HG03060 (cell line): Measurements from ENCODE around the gene CHRNA10.

Source experiments
- ATAC-seq: cut with Tn5 transposase; IDR thresholded peaks from one replicate; pipeline ENCODE4 v1.9.1; 2021; ENCODE audit warnings: low read depth, moderate number of reproducible peaks; ENCODE audit not compliant: unreplicated experiment

CHRNA10 gene, protein sequence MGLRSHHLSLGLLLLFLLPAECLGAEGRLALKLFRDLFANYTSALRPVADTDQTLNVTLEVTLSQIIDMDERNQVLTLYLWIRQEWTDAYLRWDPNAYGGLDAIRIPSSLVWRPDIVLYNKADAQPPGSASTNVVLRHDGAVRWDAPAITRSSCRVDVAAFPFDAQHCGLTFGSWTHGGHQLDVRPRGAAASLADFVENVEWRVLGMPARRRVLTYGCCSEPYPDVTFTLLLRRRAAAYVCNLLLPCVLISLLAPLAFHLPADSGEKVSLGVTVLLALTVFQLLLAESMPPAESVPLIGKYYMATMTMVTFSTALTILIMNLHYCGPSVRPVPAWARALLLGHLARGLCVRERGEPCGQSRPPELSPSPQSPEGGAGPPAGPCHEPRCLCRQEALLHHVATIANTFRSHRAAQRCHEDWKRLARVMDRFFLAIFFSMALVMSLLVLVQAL

DNA sequence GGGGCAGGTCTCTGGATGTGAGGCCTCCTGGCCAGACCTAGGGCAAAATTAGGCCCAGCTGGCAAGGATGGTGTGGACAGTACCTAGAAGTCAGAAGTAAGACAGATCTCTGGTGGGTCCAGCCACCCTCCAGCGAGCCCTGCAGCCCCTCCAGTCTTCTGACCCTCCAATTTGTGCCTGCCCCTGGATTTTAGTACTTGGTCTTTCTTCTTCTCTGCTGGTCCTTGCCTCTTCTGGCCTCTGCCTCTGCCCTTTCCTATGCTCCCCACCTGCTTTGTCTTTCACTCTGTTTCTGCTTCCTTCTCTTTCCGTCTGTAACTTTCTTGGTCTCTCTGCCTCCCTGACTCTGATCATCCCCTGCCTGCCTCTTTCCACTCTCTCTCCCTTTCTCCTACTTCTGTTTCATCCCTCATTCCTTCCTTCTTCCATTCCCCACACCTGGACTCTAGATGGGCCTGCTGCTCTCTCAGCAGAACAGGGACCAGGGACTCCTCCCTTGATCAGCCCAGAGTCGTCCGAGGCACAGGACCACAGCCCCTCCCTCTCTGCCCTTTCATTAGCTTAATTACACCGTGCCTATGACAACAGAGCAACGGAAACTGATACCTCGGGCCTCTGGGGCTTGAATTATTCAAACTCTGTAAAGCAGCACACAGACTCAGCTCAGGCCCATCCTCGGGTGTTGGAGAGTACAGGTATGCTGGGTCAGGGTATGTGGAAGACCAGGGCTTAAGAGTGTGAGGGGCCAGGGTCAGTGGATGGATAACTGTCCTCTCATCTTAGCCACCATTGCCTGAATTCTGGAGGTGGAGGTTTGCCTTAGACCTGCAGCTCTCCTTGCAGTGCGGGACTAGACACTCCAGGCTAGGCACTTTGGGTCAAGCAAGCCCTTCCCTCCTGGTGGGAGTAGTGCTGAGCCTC is at the start of gene CHRNA10:
CHRNA10 (minus strand) TSS at position 51 of the 921 bp plus-strand sequence. CDS start 72 bp downstream, outside the sequence.
- ATAC-seq: no peak

GRCh38 chr11:3712274-3712673 is 41.1 kb upstream of the CHRNA10 start:
- no peak for ATAC-seq

- ATAC-seq: no peak
These were observed 39.5 kb upstream of the CHRNA10 start for GRCh38 chr11:3710485-3711259.

DNA sequence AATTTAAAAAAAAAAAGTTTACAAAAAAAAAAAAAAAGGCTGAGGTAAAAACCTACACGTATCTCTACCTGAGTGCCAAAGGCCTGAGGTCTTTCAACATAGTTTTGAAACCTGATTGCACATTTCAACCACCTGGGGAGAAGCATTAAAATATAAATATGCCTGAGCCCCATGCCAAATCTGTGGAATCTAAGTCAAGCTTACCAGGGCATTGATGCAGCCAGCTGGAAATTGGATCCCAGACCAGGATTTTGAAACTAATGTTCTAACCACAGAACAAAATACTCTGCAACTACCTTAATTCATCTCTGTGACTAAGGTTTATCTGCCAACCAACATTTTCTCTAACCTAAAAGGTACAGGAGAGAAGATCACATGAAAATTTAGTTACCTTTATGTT is 38.8 kb upstream of the CHRNA10 start:
- no peak for ATAC-seq

DNA sequence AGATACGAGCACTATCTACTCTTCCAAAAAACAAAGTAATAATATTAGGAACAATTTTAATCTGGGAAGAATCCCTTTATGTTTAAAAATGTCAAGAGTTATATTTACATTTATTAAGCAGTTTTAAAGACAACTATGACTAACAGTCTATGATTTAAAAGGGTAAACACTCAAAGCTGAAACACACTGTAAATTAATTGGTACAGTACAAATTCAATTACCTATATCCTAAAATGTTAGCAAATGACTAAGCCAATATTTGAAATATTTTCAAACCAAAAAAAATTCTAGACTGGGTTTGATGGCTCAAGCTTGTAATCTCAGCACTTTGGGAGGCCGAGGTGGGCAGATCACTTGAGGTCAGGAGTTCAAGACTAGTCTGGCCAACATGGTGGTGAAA is 36.0 kb upstream of the CHRNA10 start:
- no peak for ATAC-seq

GRCh38 chr11:3703383-3703782 is 32.2 kb upstream of the CHRNA10 start:
- no peak for ATAC-seq

DNA sequence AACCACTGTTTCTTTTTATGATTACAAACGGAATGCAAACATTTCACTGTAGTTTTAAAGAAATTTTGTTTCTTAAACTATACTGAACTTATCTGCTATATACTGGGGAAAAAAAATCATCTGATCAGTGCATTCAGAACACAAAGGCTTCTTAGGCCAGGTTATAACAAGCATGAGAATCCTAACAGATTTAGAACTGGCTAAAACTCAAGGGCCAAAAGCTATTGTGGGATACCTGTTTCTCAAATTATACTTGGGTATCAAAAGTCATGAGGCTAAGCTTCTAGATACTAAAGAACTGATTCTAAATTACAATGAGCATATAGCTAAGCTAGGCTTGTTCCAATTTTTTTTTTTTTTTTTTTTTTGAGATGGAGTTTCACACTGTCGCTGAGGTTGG is 29.7 kb upstream of the CHRNA10 start:
- no peak for ATAC-seq

GRCh38 chr11:3700410-3700809 is 29.2 kb upstream of the CHRNA10 start:
- ATAC-seq: no peak

DNA sequence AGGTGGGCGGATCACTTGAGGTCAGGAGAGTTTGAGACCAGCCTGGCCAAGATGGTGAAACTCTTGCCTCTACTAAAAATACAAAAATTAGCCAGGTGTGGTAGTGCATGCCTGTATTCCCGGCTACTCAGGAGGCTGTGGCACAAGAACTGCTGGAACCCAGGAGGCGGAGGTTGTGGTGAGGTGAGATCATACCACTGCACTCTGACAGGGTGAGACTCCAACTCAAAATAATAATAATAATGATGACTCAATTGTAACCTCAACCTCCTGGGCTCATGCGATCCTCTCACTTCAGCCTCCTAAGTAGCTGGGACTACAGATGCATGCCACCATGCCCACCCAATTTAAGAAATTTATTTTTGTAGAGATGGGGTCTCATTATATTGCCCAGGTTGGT is 15.6 kb upstream of the CHRNA10 start:
- ATAC-seq: no peak

DNA sequence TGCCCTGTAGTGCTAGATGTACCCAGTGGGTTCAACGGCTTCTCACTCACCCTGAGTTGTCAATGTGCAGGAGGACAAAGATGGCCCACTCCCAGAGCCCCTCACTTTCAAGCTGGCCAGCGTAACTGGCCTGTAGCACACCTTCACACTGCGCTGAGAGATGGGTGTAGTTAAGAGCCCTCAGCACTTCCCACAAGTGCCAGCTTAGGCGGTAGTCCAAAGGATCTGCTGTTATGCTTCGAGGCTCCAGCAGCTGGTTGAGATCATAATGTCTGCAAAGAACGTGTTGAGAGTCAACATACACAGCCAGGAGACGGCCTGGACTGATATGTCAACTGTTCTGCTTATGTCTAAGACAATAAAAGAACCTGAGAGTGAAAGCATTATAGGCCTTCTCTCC is 14.7 kb upstream of the CHRNA10 start:
- no peak for ATAC-seq

DNA sequence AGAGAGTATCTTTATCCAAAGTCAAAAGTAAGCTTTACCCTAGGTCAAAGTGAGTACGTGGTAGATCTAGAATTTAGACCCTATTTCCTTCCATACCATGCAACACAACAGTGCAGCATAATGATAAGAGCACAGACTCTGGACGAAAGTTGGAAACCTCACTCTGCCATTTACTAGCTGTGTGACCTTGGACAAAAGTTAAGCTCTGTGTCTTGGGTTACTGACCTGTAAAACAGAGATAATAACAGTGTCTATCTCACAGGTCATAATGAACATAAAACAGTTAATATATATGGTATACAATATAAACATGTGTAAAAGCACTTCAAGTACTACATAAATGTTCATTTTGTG is 13.6 kb upstream of the CHRNA10 start:
- no peak for ATAC-seq

- ATAC-seq: no peak
These were observed 13.1 kb upstream of the CHRNA10 start for GRCh38 chr11:3684129-3684818.

DNA sequence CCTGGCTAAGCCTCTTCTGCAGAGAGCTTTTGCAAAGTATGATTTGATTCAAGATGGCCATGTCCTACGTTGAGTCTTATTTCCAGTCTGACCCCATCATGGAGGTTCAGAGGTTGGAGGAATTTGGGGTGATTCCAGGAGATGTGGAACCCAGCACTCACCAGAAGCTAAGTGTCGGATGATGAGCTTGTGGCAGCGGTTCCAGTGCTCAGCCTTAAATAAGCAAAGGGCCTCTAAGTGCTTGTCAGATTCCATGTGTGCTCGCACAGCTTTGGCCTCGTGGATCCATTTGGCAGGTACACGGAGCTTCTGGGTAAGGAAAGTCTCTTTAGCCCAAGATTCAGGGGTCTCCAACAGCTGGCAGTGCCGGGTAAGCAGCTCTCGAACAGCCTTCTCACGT is 11.9 kb upstream of the CHRNA10 start:
- ATAC-seq: no peak

DNA sequence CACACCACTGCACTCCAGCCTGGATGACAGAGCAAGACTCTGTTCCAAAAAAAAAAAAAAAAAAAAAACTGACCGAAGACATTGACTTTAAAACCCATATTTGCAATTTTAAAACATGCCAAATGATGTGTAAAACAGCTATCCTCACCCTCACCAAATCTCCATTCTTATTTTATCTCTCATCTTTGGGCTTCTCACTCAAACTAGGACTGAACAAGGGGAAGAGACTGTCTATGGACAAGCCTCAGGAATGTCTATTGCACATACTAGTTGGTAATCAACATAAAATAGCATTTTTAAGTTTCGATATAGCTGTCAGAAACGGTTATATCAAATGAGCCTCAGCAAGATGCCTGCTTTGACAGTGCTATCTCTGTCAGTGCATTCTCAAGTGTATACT is 7.9 kb upstream of the CHRNA10 start:
- ATAC-seq: no peak

DNA sequence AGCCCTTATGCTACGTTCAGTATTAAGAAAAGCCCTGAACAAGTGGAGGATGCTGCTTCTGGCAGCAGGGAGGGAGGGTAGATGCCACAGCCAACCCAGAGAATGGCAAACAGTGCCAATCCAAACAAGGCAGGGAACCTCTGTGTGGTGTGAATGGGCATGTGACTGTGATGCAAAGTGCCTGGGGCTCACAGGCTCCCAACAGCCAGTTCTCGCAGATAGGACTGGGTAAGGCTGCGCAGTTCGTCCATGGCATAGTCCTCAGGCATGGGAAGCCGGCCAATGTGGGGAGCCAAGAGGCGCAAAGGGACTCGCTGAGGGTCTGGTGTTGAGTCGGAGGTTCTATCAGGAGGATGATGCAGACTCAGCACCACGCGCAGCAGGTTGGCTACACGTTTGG is 4.8 kb upstream of the CHRNA10 start:
- no peak for ATAC-seq

- ATAC-seq: no peak
These were observed 3.0 kb upstream of the CHRNA10 start for GRCh38 chr11:3674189-3674588.

GRCh38 chr11:3669742-3670183 is 1.4 kb downstream of the CHRNA10 start:
- ATAC-seq: no peak

DNA sequence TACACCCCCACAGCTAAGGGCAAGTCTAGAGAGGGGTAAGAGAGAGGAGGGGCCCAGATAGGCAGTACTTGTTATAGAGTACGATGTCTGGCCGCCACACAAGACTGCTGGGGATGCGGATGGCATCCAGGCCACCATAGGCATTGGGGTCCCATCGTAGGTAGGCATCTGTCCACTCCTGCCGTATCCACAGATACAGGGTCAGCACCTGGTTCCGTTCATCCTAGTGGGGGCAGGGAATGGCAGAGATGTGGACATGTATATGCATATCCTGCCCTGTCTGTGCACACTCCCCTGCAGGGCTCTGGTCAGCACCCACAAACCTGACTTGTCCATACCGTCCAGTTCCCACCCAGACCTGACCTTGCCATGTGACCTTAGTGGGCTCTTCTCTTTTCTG is 2.1 kb downstream of the CHRNA10 start:
- no peak for ATAC-seq

DNA sequence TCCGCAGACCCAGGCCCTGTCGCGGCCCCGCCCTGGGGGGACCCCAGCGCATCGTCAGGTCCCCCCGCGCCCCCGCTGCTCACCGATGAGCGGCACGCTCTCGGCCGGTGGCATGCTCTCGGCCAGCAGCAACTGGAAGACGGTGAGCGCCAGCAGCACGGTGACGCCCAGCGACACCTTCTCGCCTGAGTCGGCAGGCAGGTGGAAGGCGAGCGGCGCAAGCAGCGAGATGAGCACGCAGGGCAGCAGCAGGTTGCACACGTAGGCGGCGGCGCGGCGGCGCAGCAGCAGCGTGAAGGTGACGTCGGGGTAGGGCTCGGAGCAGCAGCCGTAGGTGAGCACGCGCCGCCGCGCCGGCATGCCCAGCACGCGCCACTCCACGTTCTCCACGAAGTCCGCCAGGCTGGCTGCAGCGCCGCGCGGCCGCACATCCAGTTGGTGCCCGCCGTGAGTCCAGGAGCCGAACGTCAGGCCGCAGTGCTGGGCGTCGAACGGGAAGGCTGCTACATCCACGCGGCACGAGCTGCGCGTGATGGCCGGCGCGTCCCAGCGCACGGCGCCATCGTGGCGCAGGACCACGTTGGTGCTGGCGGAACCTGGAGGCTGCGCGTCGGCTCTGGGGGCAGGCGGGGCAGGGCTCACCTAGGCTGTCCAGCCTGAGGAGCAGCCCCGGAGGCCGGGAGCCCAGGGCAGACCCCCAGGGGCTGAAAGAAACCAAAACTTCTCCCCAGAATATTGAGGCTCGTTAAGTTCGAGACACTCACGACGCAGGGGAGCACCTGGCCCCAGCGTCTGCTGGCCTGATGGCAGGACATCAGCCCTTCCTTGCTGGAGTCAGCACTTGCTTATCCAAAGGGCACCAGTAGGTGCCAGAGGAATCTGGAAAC is 3.8 kb downstream of the CHRNA10 start:
- ATAC-seq: no peak
